Lower lobe of right lung (tissue), 2 donors: Measurements from ENCODE around the gene PPP1R17. TPM values are rescaled to one million over a fixed set of nuclear protein-coding genes. Genes with fewer than 3 reads are reported as not detected.

Experiments
- ATAC-seq, 2 donors: fragments of 200-7000 bp; cut with Tn5 transposase; one replicate each; pipeline ENCODE4 v1.9.1; 2020 to 2022; ENCODE audit warnings: mild to moderate bottlenecking in 2 of 2, moderate library complexity in 2 of 2
- DNase-seq: peaks from one replicate; pipeline ENCODE4 v3.0.0-alpha.2; 2020
- H3K27ac ChIP-seq: fragments of 200-600 bp; one replicate; pipeline ENCODE4 v1.8.0; 2022
- H3K27me3 ChIP-seq: fragments of 200-600 bp; one replicate; pipeline ENCODE4 v1.8.0; 2022; ENCODE audit warnings: low read depth
- H3K36me3 ChIP-seq: fragments of 200-600 bp; one replicate; pipeline ENCODE4 v1.8.0; 2022; ENCODE audit warnings: mild to moderate bottlenecking
- H3K4me1 ChIP-seq: fragments of 200-600 bp; one replicate; pipeline ENCODE4 v1.8.0; 2022
- H3K4me3 ChIP-seq: fragments of 200-600 bp; one replicate; pipeline ENCODE4 v1.8.0; 2022; ENCODE audit warnings: mild to moderate bottlenecking
- H3K9me3 ChIP-seq: fragments of 200-600 bp; one replicate; pipeline ENCODE4 v1.8.0; 2022
- intact Hi-C: fragments of 100-400 bp; cut with DNase I; formaldehyde crosslinking; loops from one replicate; pipeline ENCODE4 v1.11.0; 2022
- total RNA-seq: library from RNA; stranded (reverse); fragmentation: NEBNext Ultra II Directional; extraction: Animal tissue kit (Norgen Biotek cat#: 25700); gene quantifications from one replicate; pipeline ENCODE4 v1.2.1, GENCODE V29; 2021
- TF ChIP-seq, protein P1 (sequence below): fragments of 200-600 bp; IDR thresholded peaks from one replicate; pipeline ENCODE4 v1.8.0; 2022; ENCODE audit warnings: antibody characterized with exemption, mild to moderate bottlenecking
- donor health status: DM: no; HTN: yes; CAD: no; lungs with severe emphysema.

PPP1R17 gene
- total RNA-seq, 1 donor from 2014 or later = not detected

DNA sequence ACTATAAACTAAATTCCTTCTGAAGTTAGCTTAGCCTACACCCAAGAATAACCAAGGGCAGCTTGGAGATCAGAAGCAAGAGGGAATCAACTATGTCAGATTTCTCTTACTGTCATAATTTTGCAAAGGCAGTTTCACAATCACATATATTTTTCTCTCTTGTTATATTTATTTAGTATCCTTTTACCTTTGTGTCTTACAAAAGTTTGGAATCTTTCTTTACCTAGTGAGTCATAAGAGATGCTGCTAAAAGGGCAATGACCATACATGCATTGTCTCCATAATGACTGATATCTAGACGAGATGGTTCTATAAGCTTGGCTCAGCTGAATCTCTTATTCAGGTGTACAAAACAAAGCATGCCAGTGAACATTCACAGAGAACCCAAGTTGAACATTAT lies 61.1 kb downstream of the PPP1R17 start:
- H3K9me3 ChIP-seq = no peaks in the 10 kb centered on the region

DNA sequence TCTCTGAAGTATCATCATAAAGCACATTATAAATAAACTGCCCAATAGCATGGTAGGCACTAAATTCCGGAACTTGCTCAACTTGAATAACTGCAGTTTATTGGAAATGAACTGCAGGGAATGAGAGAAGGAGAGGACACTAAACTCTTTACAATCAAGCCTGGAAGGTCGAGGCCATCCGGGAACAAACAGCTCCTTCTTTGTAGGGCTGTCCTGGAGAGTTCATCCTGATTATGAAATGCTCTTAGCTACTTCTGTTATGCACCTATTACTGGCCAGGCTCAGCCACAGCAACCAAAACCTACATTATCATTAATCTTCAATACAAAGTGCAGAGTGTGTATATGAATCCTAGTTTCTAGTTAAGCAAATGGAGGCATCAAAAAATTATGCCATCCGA lies 64.7 kb downstream of the PPP1R17 start:
- no peaks in the 10 kb centered on the region for H3K36me3 ChIP-seq
- DNase-seq (no peak), ATAC-seq (no peak)
- H3K9me3 ChIP-seq = no peaks in the 10 kb centered on the region
- no peak overlapping the region for H3K4me3 ChIP-seq
- intact Hi-C loops = no loop called here
- no peaks in the 10 kb centered on the region for H3K27me3 ChIP-seq
- TF ChIP-seq, protein P1, sequence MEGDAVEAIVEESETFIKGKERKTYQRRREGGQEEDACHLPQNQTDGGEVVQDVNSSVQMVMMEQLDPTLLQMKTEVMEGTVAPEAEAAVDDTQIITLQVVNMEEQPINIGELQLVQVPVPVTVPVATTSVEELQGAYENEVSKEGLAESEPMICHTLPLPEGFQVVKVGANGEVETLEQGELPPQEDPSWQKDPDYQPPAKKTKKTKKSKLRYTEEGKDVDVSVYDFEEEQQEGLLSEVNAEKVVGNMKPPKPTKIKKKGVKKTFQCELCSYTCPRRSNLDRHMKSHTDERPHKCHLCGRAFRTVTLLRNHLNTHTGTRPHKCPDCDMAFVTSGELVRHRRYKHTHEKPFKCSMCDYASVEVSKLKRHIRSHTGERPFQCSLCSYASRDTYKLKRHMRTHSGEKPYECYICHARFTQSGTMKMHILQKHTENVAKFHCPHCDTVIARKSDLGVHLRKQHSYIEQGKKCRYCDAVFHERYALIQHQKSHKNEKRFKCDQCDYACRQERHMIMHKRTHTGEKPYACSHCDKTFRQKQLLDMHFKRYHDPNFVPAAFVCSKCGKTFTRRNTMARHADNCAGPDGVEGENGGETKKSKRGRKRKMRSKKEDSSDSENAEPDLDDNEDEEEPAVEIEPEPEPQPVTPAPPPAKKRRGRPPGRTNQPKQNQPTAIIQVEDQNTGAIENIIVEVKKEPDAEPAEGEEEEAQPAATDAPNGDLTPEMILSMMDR = no peak
- H3K27ac ChIP-seq = no peak overlapping the region
- no peaks in the 10 kb centered on the region for H3K4me1 ChIP-seq

More for the DNA sequence above, 61.1 kb downstream of the PPP1R17 start:
- DNase-seq (no peak), ATAC-seq (no peak)
- Histone ChIP-seq H3K27me3 (no peaks in the 10 kb centered on the region), H3K27ac (no peak overlapping the region), H3K4me1 (no peaks in the 10 kb centered on the region), H3K4me3 (no peak overlapping the region), H3K36me3 (no peaks in the 10 kb centered on the region)
- intact Hi-C loops = no loop called here
- TF ChIP-seq, protein P1 = no peak

Other genes with a start within 250 kb of the PPP1R17 start
- gene ITPRID1, start 173.1 kb upstream of the PPP1R17 start, total RNA-seq = 0.59 TPM